Measurements from ENCODE around the gene CAP1. TPM values are rescaled to one million over a fixed set of nuclear protein-coding genes. Genes with fewer than 3 reads are reported as not detected.

The CAP1 gene
- polyA plus RNA-seq, 1 donor from 2014 or later: 162 TPM

DNA sequence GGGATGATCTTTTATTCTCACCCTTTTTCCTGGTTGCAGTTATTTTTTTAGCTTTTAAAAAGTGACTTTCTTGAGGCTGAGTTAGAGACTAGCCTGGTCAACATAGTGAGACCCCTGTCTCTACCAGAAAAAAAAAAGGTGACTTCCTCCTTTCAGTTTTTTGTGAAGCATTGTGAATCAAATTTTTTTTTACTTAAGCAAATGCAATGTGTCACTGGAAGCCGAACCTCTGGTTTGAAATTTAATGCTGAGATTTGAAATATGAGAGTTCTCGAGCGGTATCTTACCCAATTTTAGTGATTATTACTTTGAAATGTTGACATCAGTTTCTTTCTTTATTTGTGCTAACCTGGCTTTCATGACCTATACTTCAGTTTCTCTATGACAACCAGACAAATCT, 3.6 kb downstream of the CAP1 start:
- TF ChIP-seq TAF1 (IDR thresholded peaks at IDR 0.05; ENCODE audit: low read depth) (no peak), RAD21 (conservative IDR thresholded peaks at IDR 0.05) (no peak), POLR2AphosphoS5 (IDR thresholded peaks at IDR 0.05) (no peak), EP300 (conservative IDR thresholded peaks at IDR 0.05; ENCODE audit: poor library complexity, severe bottlenecking) (no peak), MXI1 (conservative IDR thresholded peaks at IDR 0.05; ENCODE audit: poor library complexity, severe bottlenecking) (no peak), EZH2 (IDR thresholded peaks at IDR 0.05; ENCODE audit: borderline replicate concordance, insufficient read depth, low read length, poor library complexity, severe bottlenecking) (no peak), SMC3 (conservative IDR thresholded peaks at IDR 0.05; ENCODE audit: poor library complexity) (no peak)
- TF ChIP-seq, protein P1, sequence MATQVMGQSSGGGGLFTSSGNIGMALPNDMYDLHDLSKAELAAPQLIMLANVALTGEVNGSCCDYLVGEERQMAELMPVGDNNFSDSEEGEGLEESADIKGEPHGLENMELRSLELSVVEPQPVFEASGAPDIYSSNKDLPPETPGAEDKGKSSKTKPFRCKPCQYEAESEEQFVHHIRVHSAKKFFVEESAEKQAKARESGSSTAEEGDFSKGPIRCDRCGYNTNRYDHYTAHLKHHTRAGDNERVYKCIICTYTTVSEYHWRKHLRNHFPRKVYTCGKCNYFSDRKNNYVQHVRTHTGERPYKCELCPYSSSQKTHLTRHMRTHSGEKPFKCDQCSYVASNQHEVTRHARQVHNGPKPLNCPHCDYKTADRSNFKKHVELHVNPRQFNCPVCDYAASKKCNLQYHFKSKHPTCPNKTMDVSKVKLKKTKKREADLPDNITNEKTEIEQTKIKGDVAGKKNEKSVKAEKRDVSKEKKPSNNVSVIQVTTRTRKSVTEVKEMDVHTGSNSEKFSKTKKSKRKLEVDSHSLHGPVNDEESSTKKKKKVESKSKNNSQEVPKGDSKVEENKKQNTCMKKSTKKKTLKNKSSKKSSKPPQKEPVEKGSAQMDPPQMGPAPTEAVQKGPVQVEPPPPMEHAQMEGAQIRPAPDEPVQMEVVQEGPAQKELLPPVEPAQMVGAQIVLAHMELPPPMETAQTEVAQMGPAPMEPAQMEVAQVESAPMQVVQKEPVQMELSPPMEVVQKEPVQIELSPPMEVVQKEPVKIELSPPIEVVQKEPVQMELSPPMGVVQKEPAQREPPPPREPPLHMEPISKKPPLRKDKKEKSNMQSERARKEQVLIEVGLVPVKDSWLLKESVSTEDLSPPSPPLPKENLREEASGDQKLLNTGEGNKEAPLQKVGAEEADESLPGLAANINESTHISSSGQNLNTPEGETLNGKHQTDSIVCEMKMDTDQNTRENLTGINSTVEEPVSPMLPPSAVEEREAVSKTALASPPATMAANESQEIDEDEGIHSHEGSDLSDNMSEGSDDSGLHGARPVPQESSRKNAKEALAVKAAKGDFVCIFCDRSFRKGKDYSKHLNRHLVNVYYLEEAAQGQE (IDR thresholded peaks at IDR 0.05; ENCODE audit: borderline replicate concordance): no peak
- TF ChIP-seq, protein P2, sequence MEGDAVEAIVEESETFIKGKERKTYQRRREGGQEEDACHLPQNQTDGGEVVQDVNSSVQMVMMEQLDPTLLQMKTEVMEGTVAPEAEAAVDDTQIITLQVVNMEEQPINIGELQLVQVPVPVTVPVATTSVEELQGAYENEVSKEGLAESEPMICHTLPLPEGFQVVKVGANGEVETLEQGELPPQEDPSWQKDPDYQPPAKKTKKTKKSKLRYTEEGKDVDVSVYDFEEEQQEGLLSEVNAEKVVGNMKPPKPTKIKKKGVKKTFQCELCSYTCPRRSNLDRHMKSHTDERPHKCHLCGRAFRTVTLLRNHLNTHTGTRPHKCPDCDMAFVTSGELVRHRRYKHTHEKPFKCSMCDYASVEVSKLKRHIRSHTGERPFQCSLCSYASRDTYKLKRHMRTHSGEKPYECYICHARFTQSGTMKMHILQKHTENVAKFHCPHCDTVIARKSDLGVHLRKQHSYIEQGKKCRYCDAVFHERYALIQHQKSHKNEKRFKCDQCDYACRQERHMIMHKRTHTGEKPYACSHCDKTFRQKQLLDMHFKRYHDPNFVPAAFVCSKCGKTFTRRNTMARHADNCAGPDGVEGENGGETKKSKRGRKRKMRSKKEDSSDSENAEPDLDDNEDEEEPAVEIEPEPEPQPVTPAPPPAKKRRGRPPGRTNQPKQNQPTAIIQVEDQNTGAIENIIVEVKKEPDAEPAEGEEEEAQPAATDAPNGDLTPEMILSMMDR (IDR thresholded peaks at IDR 0.05; ENCODE audit: poor library complexity, severe bottlenecking): no peak
- Histone ChIP-seq H3K9ac (ENCODE audit: low read length) (no peak overlapping the region), H3K9me3 (ENCODE audit: low read length) (no peaks in the 10 kb centered on the region), H3K9me2 (ENCODE audit: insufficient read depth, low read length) (no peaks in the 10 kb centered on the region), H3F3A (ENCODE audit: insufficient read depth, low read length, poor library complexity, severe bottlenecking) (no peaks in the 10 kb centered on the region), H3K79me2 (replicated peaks; ENCODE audit: insufficient read depth, low read length) (peaks cover 57% of the 10 kb centered on the region), H3K4me3 (ENCODE audit: low read length) (no peak overlapping the region), H3K4me2 (ENCODE audit: low read length) (no peak overlapping the region), H3K27me3 (ENCODE audit: insufficient read depth, low read depth, low read length) (no peaks in the 10 kb centered on the region), H2AFZ (ENCODE audit: low read depth, low read length) (no peak overlapping the region), H3K27ac (ENCODE audit: low read length) (no peak overlapping the region), H4K20me1 (ENCODE audit: insufficient read depth) (no peaks in the 10 kb centered on the region), H3K36me3 (ENCODE audit: insufficient read depth, low read length) (no peaks in the 10 kb centered on the region)

DNA sequence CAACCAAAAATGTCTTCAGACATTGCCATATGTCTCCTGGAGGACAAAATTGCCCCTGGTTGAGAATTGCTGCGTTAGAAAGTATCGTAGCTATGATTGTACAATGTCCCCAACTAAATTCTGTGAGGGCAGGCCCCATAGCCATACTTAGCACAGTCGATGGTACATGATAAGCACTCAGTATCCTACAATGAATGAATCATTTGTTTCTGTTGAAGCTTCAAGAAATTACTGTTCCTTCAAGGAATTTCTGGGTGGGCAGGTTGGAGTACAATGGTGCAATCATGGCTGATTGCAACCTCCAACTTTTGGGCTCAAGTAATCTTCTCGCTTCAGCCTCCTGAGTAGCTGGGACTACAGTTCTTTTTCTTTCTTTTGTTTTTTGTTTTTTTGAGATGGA, 4.7 kb downstream of the CAP1 start:
- Histone ChIP-seq H2AFZ (ENCODE audit: low read depth, low read length) (no peak overlapping the region), H3K36me3 (ENCODE audit: insufficient read depth, low read length) (no peaks in the 10 kb centered on the region), H4K20me1 (ENCODE audit: insufficient read depth) (no peaks in the 10 kb centered on the region), H3K79me2 (replicated peaks; ENCODE audit: insufficient read depth, low read length) (peaks cover 66% of the 10 kb centered on the region), H3K9me2 (ENCODE audit: insufficient read depth, low read length) (no peaks in the 10 kb centered on the region), H3K27ac (ENCODE audit: low read length) (no peak overlapping the region), H3K27me3 (ENCODE audit: insufficient read depth, low read depth, low read length) (no peaks in the 10 kb centered on the region), H3K9me3 (ENCODE audit: low read length) (no peaks in the 10 kb centered on the region), H3K4me3 (ENCODE audit: low read length) (no peak overlapping the region), H3F3A (ENCODE audit: insufficient read depth, low read length, poor library complexity, severe bottlenecking) (no peaks in the 10 kb centered on the region), H3K4me2 (ENCODE audit: low read length) (no peak overlapping the region), H3K9ac (ENCODE audit: low read length) (no peak overlapping the region)
- TF ChIP-seq SMC3 (conservative IDR thresholded peaks at IDR 0.05; ENCODE audit: poor library complexity) (no peak), TAF1 (IDR thresholded peaks at IDR 0.05; ENCODE audit: low read depth) (no peak), MXI1 (conservative IDR thresholded peaks at IDR 0.05; ENCODE audit: poor library complexity, severe bottlenecking) (no peak), EZH2 (IDR thresholded peaks at IDR 0.05; ENCODE audit: borderline replicate concordance, insufficient read depth, low read length, poor library complexity, severe bottlenecking) (no peak), EP300 (conservative IDR thresholded peaks at IDR 0.05; ENCODE audit: poor library complexity, severe bottlenecking) (no peak), RAD21 (conservative IDR thresholded peaks at IDR 0.05) (no peak), POLR2AphosphoS5 (IDR thresholded peaks at IDR 0.05) (no peak)
- TF ChIP-seq, protein P1 (IDR thresholded peaks at IDR 0.05; ENCODE audit: borderline replicate concordance): no peak
- TF ChIP-seq, protein P2 (IDR thresholded peaks at IDR 0.05; ENCODE audit: poor library complexity, severe bottlenecking): no peak

All from neural cell (in vitro differentiated cells).